GM12865 (cell line): ENCODE data around the gene PPFIA4.

Experiments used
- DNase-seq: peaks from one replicate; pipeline ENCODE4 v3.0.0; 2010; ENCODE audit warnings: low read depth
- H3K4me3 ChIP-seq: 2 replicates; pipeline ENCODE4 v1.5.1; 2011; ENCODE audit warnings: mild to moderate bottlenecking, low read depth, low read length, control low read depth
- TF ChIP-seq, protein P1 (sequence below): IDR thresholded peaks from 2 replicates; pipeline ENCODE4 v1.5.1; 2011; ENCODE audit warnings: low read length, control low read depth, low read depth, inconsistent platforms; ENCODE audit not compliant: insufficient read depth; ENCODE audit errors: missing control alignments

The PPFIA4 gene

DNA sequence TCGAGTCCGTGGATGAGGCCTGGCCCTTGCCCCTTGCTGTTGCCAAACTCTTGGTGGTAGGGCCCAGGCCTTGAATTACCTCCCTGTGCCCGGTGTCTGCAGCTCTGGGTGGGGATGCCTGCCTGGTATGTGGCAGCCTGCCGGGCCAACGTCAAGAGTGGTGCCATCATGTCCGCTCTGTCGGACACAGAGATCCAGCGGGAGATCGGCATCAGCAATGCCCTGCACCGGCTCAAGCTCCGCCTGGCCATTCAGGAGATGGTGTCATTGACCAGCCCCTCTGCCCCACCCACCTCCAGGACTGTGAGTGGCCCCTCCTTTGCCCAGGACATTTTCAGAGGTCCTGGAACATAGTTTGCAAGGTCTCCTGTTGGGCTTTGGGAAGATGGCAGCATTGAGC is 33.8 kb downstream of the PPFIA4 start:
- no peak overlapping the region for H3K4me3 ChIP-seq
- DNase-seq, result no peak
- TF ChIP-seq, protein P1, sequence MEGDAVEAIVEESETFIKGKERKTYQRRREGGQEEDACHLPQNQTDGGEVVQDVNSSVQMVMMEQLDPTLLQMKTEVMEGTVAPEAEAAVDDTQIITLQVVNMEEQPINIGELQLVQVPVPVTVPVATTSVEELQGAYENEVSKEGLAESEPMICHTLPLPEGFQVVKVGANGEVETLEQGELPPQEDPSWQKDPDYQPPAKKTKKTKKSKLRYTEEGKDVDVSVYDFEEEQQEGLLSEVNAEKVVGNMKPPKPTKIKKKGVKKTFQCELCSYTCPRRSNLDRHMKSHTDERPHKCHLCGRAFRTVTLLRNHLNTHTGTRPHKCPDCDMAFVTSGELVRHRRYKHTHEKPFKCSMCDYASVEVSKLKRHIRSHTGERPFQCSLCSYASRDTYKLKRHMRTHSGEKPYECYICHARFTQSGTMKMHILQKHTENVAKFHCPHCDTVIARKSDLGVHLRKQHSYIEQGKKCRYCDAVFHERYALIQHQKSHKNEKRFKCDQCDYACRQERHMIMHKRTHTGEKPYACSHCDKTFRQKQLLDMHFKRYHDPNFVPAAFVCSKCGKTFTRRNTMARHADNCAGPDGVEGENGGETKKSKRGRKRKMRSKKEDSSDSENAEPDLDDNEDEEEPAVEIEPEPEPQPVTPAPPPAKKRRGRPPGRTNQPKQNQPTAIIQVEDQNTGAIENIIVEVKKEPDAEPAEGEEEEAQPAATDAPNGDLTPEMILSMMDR, result no peak

DNA sequence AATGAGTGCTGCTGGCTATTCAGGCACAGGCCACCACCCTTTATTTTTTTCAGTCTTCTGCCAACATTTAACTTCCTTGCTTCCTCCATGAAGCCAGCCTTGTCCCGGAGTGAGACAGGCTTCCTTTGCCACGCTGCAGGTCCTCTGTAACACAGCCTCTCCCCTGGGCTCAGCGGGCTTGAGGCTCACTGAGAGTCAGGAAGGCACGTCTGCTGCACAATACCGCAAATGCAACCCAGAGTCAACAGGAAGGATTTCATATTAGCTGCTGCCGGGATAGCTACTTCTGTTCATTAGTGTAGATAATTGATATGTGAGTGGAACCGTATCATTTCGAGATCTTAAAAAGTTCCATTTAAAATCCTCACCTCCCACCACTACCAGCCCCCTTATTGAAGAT is 37.0 kb downstream of the PPFIA4 start:
- no peak overlapping the region for H3K4me3 ChIP-seq
- DNase-seq, result no peak
- TF ChIP-seq, protein P1, result no peak

DNA sequence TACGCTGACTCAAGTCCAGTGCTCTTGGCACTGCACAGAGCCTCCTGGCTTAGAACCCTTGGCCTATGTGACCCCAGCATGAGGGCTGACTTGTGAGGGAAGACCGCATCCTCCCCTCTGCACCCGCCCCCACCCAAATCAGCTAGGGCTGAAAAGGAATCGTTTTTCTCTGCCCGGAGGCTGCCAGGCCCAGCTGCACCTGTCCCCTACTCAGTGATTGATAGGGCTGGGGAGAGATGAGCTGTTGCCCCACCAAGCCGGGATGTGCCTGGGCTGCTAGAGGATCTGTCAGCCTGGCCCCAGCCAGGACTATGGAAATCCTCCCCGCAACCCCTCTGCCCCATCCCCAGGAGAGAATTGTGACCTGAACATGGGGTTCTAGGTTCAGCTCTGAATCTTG is 38.9 kb downstream of the PPFIA4 start:
- no peak for DNase-seq
- TF ChIP-seq, protein P1, result no peak

DNA sequence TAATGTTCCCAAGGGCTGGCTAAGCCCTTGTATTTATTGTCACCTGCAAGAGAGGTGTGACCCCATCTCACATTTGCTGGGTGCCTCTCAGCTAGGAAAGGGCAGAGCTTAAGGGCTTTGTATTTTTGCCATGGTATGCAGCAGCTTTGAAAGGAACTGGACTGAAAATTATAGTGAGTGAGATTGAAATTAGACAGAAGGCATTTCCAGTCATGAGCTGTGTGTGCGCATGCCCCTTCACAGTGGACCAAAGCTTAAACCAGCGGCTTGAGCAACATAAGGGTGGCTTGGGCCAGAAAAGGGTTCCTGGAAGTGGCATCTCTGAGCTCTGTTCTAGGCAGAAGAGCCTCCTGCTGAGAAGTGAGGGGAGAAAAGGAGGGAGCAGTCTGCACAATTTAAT is 39.7 kb downstream of the PPFIA4 start:
- no peak for DNase-seq
- TF ChIP-seq, protein P1, result no peak
- H3K4me3 ChIP-seq, result no peak overlapping the region

More for the DNA sequence above, 38.9 kb downstream of the PPFIA4 start:
- no peak overlapping the region for H3K4me3 ChIP-seq

DNA sequence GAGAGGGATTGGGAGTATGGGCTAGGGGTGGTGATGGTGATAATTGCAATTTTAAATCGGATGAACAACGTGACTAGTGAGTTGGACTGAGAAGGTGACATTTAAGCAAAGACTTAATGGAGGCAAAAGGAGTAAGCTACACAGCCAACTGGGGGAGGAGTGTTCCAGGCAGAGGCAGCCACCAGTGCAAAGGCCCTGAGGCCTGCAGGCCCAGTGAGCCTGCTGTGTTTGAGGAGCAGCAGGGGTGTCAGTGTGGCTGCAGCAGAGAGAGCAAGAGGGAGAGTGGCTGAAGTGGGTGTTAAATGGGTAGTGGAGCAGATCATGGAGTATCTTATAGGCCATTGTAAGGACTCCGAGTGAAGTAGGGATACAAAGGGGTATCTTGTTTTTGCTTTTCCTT is 40.7 kb downstream of the PPFIA4 start:
- no peak for DNase-seq
- no peak overlapping the region for H3K4me3 ChIP-seq
- TF ChIP-seq, protein P1, result no peak

DNA sequence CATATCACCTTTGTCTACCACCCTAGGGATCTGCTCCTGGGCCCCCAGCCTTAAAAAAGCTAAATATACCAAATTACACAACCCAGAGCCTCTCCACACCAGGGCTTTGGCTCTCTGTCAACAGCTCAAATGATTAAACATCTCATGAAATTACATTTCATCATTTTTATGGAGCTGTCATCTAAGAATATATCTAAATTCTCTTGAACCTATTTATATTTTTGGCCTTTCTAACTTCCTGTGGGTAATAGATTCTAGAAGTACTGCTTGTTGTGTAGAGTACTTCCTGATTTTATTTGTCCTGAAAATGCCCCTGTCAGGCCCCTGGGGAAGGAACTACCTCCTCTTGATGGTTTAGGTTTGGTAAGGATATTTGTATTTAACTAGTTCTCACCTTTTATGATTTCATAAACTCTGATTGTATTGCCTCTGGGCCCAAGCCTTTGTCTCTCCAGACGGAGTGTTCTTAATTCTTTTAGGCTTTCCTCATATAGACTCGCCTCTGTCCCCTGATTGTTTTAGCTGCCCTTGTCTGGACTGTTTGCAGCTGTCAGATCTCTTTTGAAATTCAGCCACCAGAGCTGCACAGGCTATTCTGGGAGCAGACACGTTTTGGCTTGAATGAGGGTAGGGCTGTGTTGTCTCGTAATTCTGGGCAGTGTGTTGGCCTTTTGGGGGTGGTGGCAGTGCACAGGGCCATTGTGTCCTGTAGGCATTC is 42.9 kb downstream of the PPFIA4 start:
- no peak for DNase-seq
- H3K4me3 ChIP-seq, result no peak overlapping the region
- TF ChIP-seq, protein P1, result no peak

DNA sequence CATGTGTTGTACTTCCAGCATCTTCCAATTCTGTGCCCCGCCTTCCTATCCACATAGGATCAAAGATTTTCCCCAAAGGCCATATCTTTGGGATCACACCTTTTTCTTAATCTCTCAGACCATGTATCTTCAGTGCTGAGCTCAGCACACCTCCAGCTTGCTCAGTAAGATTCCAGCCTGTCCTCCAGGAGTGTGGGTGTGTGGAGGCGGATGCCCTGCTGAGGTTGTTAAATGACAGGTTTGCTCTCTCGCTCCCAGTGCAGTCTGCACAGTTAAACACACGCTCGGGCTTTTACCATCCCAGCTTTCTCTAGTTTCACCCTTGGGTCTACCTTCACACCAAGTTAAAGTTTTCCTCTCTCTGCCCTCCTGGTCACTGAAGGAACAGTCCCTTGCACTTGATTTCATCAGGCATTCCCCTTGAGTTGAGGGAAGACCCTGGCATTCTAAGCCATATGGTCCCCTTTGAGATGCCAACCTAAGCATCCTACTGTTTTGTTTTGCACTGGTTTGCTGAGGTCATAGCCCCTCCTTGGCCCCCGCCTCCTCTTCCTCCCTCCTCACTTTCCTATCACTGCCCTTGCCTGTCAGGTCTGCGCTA is 45.8 kb downstream of the PPFIA4 start:
- no peak for DNase-seq
- TF ChIP-seq, protein P1, result no peak
- H3K4me3 ChIP-seq, result no peak overlapping the region
